ENCODE results near the gene CST1. TPM values are rescaled to one million over a fixed set of nuclear protein-coding genes. Genes with fewer than 3 reads are reported as not detected.
"Not testable (repeated sequence)": the region's sequence is repeated elsewhere in the genome, so short reads cannot be mapped to it uniquely, and the experiment has no call there.

Gene CST1
- total RNA-seq, 1 donor from 2014 or later = not detected

- no peaks in the 10 kb centered on the region for H3K27me3 ChIP-seq (ENCODE audit: insufficient read depth, low read length)
- H3K79me2 ChIP-seq (ENCODE audit: insufficient read depth, low read length) = no peaks in the 10 kb centered on the region
- Mint-ChIP-seq H3K4me3 (ENCODE audit: unreplicated experiment) (no peak overlapping the region), H3K9me3 (ENCODE audit: unreplicated experiment) (no peaks in the 10 kb centered on the region), H3K36me3 (ENCODE audit: low read depth, unreplicated experiment) (no peaks in the 10 kb centered on the region), H3K4me1 (ENCODE audit: low read depth, unreplicated experiment) (no peaks in the 10 kb centered on the region), H3K27me3 (ENCODE audit: low read depth, unreplicated experiment) (peaks cover 12% of the 10 kb centered on the region), H3K27ac (ENCODE audit: unreplicated experiment) (no peak overlapping the region)
- H3K9ac ChIP-seq (ENCODE audit: low read length) = no peak overlapping the region
- H3K4me2 ChIP-seq (ENCODE audit: low read length) = no peak overlapping the region
- FAIRE-seq (no peak), DNase-seq (ENCODE audit: low read depth) (no peak)
- H3K36me3 ChIP-seq (ENCODE audit: insufficient read depth, low read length) = no peaks in the 10 kb centered on the region
- H3K27ac ChIP-seq (ENCODE audit: low read depth, low read length) = no peak overlapping the region
- no peaks in the 10 kb centered on the region for H3K9me3 ChIP-seq (ENCODE audit: insufficient read depth, low read depth, low read length)
- H2AFZ ChIP-seq (ENCODE audit: low read depth, low read length) = no peak overlapping the region
- H4K20me1 ChIP-seq (ENCODE audit: insufficient read depth, low read length) = no peaks in the 10 kb centered on the region
- no peaks in the 10 kb centered on the region for H3K4me1 ChIP-seq (ENCODE audit: insufficient read depth, low read length)
- H3K4me3 ChIP-seq (ENCODE audit: insufficient read depth, low read depth, low read length) = no peak overlapping the region
- TF ChIP-seq EZH2 (IDR thresholded peaks at IDR 0.05; ENCODE audit: insufficient read depth, low read length) = no peak
Observed at GRCh38 chr20:23727016-23727415, 23.7 kb downstream of the CST1 start.

- Histone ChIP-seq H3K27ac (ENCODE audit: low read depth, low read length) (no peak overlapping the region), H3K4me3 (ENCODE audit: insufficient read depth, low read depth, low read length) (no peak overlapping the region), H3K36me3 (ENCODE audit: insufficient read depth, low read length) (no peaks in the 10 kb centered on the region), H4K20me1 (ENCODE audit: insufficient read depth, low read length) (no peaks in the 10 kb centered on the region), H2AFZ (ENCODE audit: low read depth, low read length) (no peak overlapping the region), H3K79me2 (ENCODE audit: insufficient read depth, low read length) (no peaks in the 10 kb centered on the region), H3K4me2 (ENCODE audit: low read length) (no peak overlapping the region), H3K9me3 (ENCODE audit: insufficient read depth, low read depth, low read length) (no peaks in the 10 kb centered on the region), H3K9ac (ENCODE audit: low read length) (no peak overlapping the region), H3K27me3 (ENCODE audit: insufficient read depth, low read length) (no peaks in the 10 kb centered on the region), H3K4me1 (ENCODE audit: insufficient read depth, low read length) (no peaks in the 10 kb centered on the region)
- DNase-seq (ENCODE audit: low read depth) (no peak), FAIRE-seq (no peak)
- peaks cover 17% of the 10 kb centered on the region for H3K27me3 Mint-ChIP-seq (ENCODE audit: low read depth, unreplicated experiment)
- no peak overlapping the region for H3K27ac Mint-ChIP-seq (ENCODE audit: unreplicated experiment)
- no peaks in the 10 kb centered on the region for H3K36me3 Mint-ChIP-seq (ENCODE audit: low read depth, unreplicated experiment)
- H3K4me3 Mint-ChIP-seq (ENCODE audit: unreplicated experiment) = no peak overlapping the region
- no peaks in the 10 kb centered on the region for H3K4me1 Mint-ChIP-seq (ENCODE audit: low read depth, unreplicated experiment)
- TF ChIP-seq EZH2 (IDR thresholded peaks at IDR 0.05; ENCODE audit: insufficient read depth, low read length) (no peak), CTCF (IDR thresholded peaks at IDR 0.05; ENCODE audit: insufficient read depth, low read depth, low read length) (no peak)
- H3K9me3 Mint-ChIP-seq (ENCODE audit: unreplicated experiment) = no peaks in the 10 kb centered on the region
Observed at GRCh38 chr20:23725102-23725501, 25.6 kb downstream of the CST1 start.

DNA sequence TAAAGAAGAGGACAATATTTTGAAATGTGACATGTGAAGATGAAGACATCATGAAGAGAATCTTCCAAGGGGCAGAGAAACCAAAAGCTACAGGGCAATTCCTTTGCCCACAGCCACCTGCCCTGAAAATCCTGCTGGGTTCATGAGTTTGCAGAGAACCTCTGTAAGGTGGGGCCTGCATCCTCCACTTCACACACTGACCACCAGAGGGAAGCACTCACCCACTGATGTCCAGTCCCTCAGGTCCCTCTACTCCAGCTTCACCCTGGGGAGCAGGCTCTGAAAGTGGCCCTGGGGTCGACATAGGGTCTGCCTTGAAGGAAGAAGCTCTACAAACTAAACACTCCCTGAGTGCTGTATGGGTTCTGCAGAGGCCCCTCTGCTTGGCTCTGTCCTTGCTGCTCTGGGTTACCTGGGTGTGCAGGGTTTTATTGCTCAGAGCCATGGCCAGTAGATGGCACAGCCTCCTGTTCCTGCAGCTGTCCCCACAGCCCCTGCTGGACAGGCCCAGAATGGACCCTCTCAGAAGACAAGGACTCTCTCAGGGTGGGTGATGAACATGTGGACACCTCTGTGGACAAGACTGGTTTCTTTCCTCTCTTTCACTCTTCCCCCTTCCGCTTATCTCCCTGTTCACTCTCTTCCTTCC, 27.0 kb downstream of the CST1 start:
- not testable (repeated sequence) for H3K4me1 ChIP-seq (ENCODE audit: insufficient read depth, low read length); H3K36me3 Mint-ChIP-seq (ENCODE audit: low read depth, unreplicated experiment); H3K9ac ChIP-seq (ENCODE audit: low read length); H3K4me3 ChIP-seq (ENCODE audit: insufficient read depth, low read depth, low read length); H3K4me2 ChIP-seq (ENCODE audit: low read length); FAIRE-seq; H3K79me2 ChIP-seq (ENCODE audit: insufficient read depth, low read length); H3K4me3 Mint-ChIP-seq (ENCODE audit: unreplicated experiment); H4K20me1 ChIP-seq (ENCODE audit: insufficient read depth, low read length); H3K27ac ChIP-seq (ENCODE audit: low read depth, low read length); H3K9me3 Mint-ChIP-seq (ENCODE audit: unreplicated experiment); DNase-seq (ENCODE audit: low read depth); H3K9me3 ChIP-seq (ENCODE audit: insufficient read depth, low read depth, low read length); H2AFZ ChIP-seq (ENCODE audit: low read depth, low read length); H3K27me3 ChIP-seq (ENCODE audit: insufficient read depth, low read length); H3K4me1 Mint-ChIP-seq (ENCODE audit: low read depth, unreplicated experiment); H3K27ac Mint-ChIP-seq (ENCODE audit: unreplicated experiment); H3K36me3 ChIP-seq (ENCODE audit: insufficient read depth, low read length)
- TF ChIP-seq CTCF (IDR thresholded peaks at IDR 0.05; ENCODE audit: insufficient read depth, low read depth, low read length) = peak; percentile 15
- peaks cover 17% of the 10 kb centered on the region for H3K27me3 Mint-ChIP-seq (ENCODE audit: low read depth, unreplicated experiment)

- H3K27ac Mint-ChIP-seq (ENCODE audit: unreplicated experiment); H2AFZ ChIP-seq (ENCODE audit: low read depth, low read length); H3K4me3 ChIP-seq (ENCODE audit: insufficient read depth, low read depth, low read length); H3K36me3 Mint-ChIP-seq (ENCODE audit: low read depth, unreplicated experiment); DNase-seq (ENCODE audit: low read depth); H3K9me3 Mint-ChIP-seq (ENCODE audit: unreplicated experiment); H3K4me2 ChIP-seq (ENCODE audit: low read length); H3K4me1 ChIP-seq (ENCODE audit: insufficient read depth, low read length); H3K4me3 Mint-ChIP-seq (ENCODE audit: unreplicated experiment); H3K9me3 ChIP-seq (ENCODE audit: insufficient read depth, low read depth, low read length); FAIRE-seq; H3K9ac ChIP-seq (ENCODE audit: low read length); H3K36me3 ChIP-seq (ENCODE audit: insufficient read depth, low read length); H3K79me2 ChIP-seq (ENCODE audit: insufficient read depth, low read length); H3K27me3 ChIP-seq (ENCODE audit: insufficient read depth, low read length); H3K27ac ChIP-seq (ENCODE audit: low read depth, low read length); H4K20me1 ChIP-seq (ENCODE audit: insufficient read depth, low read length); H3K4me1 Mint-ChIP-seq (ENCODE audit: low read depth, unreplicated experiment): not testable (repeated sequence)
- H3K27me3 Mint-ChIP-seq (ENCODE audit: low read depth, unreplicated experiment) = peaks cover 19% of the 10 kb centered on the region
Observed at GRCh38 chr20:23722851-23723250, 27.9 kb downstream of the CST1 start.
